Astrocyte (in vitro differentiated cells and primary cell): ENCODE results near the gene RABGGTA.

Source experiments
- CTCF ChIP-seq: IDR thresholded peaks from 2 replicates; pipeline ENCODE4 v1.5.1; 2011; ENCODE audit warnings: low read depth, mild to moderate bottlenecking, inconsistent platforms, low read length, moderate library complexity; ENCODE audit not compliant: insufficient read depth
- EZH2 ChIP-seq: IDR thresholded peaks from 2 replicates; pipeline ENCODE4 v1.6.1; 2012; ENCODE audit warnings: mild to moderate bottlenecking, low read length, inconsistent platforms; ENCODE audit not compliant: insufficient read depth

- TF ChIP-seq CTCF, result no peak
- TF ChIP-seq EZH2, result no peak
These were observed 2.0 kb downstream of the RABGGTA start for GRCh38 chr14:24269368-24269767.
